ENCODE results near the gene FAF2.

DNA sequence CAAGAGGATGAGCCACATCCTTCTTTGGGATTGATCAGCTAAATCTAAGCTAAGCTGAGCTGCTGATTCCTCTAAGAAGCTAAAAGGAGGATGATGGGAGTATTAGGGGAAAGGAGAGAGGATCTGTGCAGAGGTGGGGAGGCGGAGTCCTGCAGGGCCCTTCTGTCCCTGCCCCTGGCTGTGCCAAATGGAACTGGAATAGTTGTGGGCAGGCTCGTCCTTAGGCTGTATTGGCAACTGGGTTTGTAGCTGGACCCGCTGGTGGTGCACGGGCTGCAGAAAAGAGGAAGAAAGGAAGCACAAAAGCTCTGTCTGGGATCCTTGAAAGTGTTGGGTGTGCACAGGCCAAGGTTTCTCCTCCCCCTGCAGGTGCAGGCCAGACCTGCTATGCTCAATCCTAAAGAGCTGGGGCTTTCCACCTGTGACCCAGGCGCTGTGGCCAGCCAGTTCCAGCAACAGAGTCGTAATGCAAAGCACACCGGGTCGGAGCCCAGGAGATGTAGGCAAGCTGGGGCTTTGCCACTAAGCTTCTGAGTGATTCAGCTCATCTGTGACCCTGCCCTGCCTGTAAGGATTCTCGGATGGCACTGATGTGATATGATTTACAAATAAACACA, 41.6 kb upstream of the FAF2 start:
- TF ChIP-seq, protein P1, sequence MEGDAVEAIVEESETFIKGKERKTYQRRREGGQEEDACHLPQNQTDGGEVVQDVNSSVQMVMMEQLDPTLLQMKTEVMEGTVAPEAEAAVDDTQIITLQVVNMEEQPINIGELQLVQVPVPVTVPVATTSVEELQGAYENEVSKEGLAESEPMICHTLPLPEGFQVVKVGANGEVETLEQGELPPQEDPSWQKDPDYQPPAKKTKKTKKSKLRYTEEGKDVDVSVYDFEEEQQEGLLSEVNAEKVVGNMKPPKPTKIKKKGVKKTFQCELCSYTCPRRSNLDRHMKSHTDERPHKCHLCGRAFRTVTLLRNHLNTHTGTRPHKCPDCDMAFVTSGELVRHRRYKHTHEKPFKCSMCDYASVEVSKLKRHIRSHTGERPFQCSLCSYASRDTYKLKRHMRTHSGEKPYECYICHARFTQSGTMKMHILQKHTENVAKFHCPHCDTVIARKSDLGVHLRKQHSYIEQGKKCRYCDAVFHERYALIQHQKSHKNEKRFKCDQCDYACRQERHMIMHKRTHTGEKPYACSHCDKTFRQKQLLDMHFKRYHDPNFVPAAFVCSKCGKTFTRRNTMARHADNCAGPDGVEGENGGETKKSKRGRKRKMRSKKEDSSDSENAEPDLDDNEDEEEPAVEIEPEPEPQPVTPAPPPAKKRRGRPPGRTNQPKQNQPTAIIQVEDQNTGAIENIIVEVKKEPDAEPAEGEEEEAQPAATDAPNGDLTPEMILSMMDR (IDR thresholded peaks at IDR 0.05) = no peak
- TF ChIP-seq POLR2A (IDR thresholded peaks at IDR 0.05) = no peak
